H1 (cell line): ENCODE measurements around the gene PARD6A. TPM values are rescaled to one million over a fixed set of nuclear protein-coding genes. Genes with fewer than 3 reads are reported as not detected.

Experiments used
- CTCF ChIA-PET: fragments of 300-600 bp; sonication (Branson Sonifier 250); formaldehyde crosslinking; loops from one replicate; lab custom pipeline; 2021; ENCODE audit not compliant: partially characterized antibody; lab: Charles Lee
- POLR2A ChIA-PET: fragments of 300-600 bp; sonication (Branson Sonifier 250); formaldehyde crosslinking; loops from one replicate; lab custom pipeline; 2021; ENCODE audit warnings: inconsistent platforms; ENCODE audit not compliant: partially characterized antibody; lab: Charles Lee
- DNase-seq, 2 experiments: peaks; one replicate each; pipeline versions ENCODE4 v3.0.0 to v3.0.0-alpha.2; 2010 to 2022; ENCODE audit warnings: low spot score in 2 of 2, low read depth in 1 of 2, mixed read lengths in 1 of 2
- FAIRE-seq: peaks from 2 replicates; lab custom pipeline; 2011; peaks lifted over from hg19 to GRCh38; lab: Jason Lieb, UNC
- H2AFZ ChIP-seq: 2 replicates; pipeline ENCODE4 v1.8.1; 2012; ENCODE audit warnings: low read length, inconsistent platforms
- H2AK5ac ChIP-seq: 2 replicates; pipeline ENCODE4 v1.6.1; 2013; ENCODE audit warnings: low read depth, low read length
- H2BK120ac ChIP-seq: replicated peaks from 2 replicates; pipeline ENCODE3; 2013; ENCODE audit warnings: low read depth, low read length, inconsistent platforms
- H2BK12ac ChIP-seq: 2 replicates; pipeline ENCODE4 v1.6.1; 2013; ENCODE audit warnings: low read depth, low read length
- H2BK15ac ChIP-seq: 2 replicates; pipeline ENCODE4 v1.6.1; 2013; ENCODE audit warnings: low read length
- H2BK20ac ChIP-seq: 2 replicates; pipeline ENCODE4 v1.6.1; 2013; ENCODE audit warnings: low read length
- H2BK5ac ChIP-seq: 2 replicates; pipeline ENCODE4 v1.6.1; 2013; ENCODE audit warnings: low read depth, low read length
- H3K14ac ChIP-seq: 2 replicates; pipeline ENCODE4 v1.6.1; 2013; ENCODE audit warnings: inconsistent platforms; ENCODE audit not compliant: insufficient read length
- H3K18ac ChIP-seq: 2 replicates; pipeline ENCODE4 v1.6.1; 2013; ENCODE audit warnings: low read length; ENCODE audit errors: extremely low read depth
- H3K23ac ChIP-seq: 2 replicates; pipeline ENCODE4 v1.6.1; 2013; ENCODE audit warnings: inconsistent platforms; ENCODE audit not compliant: insufficient read length
- H3K23me2 ChIP-seq: 2 replicates; pipeline ENCODE4 v1.6.1; 2013; ENCODE audit warnings: low read depth, low read length
- H3K27ac ChIP-seq: 2 replicates; pipeline ENCODE4 v1.6.1; 2011; ENCODE audit warnings: low read depth, low read length, inconsistent platforms
- H3K27me3 ChIP-seq, 4 experiments: replicated peaks in 1 of 4; 1 replicate in 1 of 4; 2 replicates in 3 of 4; pipeline versions ENCODE4 v1.6.1 to v1.8.1; 2011 to 2013; ENCODE audit warnings: low read length in 3 of 4, mild to moderate bottlenecking in 3 of 4, inconsistent platforms in 2 of 4, mixed read lengths in 2 of 4, moderate library complexity in 1 of 4; ENCODE audit not compliant: control insufficient read depth in 3 of 4, insufficient read depth in 3 of 4; ENCODE audit errors: extremely low read depth in 1 of 4
- H3K36me3 ChIP-seq, 4 experiments: 2 replicates each; pipeline versions ENCODE4 v1.6.1 to v1.8.1; 2011 to 2013; ENCODE audit warnings: mild to moderate bottlenecking in 4 of 4, low read length in 3 of 4, moderate library complexity in 2 of 4, control low read depth in 1 of 4, inconsistent platforms in 1 of 4; ENCODE audit not compliant: insufficient read depth in 4 of 4, control insufficient read depth in 2 of 4
- H3K4ac ChIP-seq: replicated peaks from 2 replicates; pipeline ENCODE3; 2013; ENCODE audit warnings: low read length, low read depth, mixed read lengths, inconsistent platforms; ENCODE audit not compliant: insufficient read length
- H3K4me1 ChIP-seq, 4 experiments: replicated peaks in 1 of 4; 1 replicate in 1 of 4; 2 replicates in 3 of 4; pipeline versions ENCODE4 v1.6.1 to v1.8.1; 2011 to 2013; ENCODE audit warnings: low read length in 3 of 4, inconsistent platforms in 2 of 4, mixed read lengths in 1 of 4; ENCODE audit not compliant: insufficient read depth in 4 of 4, control insufficient read depth in 3 of 4
- H3K4me2 ChIP-seq, 2 experiments: 2 replicates each; pipeline versions ENCODE4 v1.6.1 to v1.8.1; 2011 to 2013; ENCODE audit warnings: low read depth in 2 of 2, low read length in 2 of 2, control low read depth in 1 of 2, inconsistent platforms in 1 of 2, mild to moderate bottlenecking in 1 of 2; ENCODE audit not compliant: insufficient read depth in 1 of 2
- H3K4me3 ChIP-seq, 4 experiments: fragments of 200-600, 300-600 bp in 1 of 4; sonication (generic), shearing (Covaris generic), sonication (Bioruptor Twin) in 1 of 4; 2 replicates each; pipeline versions ENCODE4 v1.5.1 to v1.8.1; 2011 to 2016; ENCODE audit warnings: low read length in 4 of 4, low read depth in 3 of 4, control low read depth in 2 of 4, inconsistent platforms in 2 of 4, mild to moderate bottlenecking in 2 of 4, mixed read lengths in 1 of 4, moderate library complexity in 1 of 4; ENCODE audit not compliant: insufficient read depth in 2 of 4; ENCODE audit errors: extremely low read depth in 1 of 4
- H3K56ac ChIP-seq: replicated peaks from 2 replicates; pipeline ENCODE3; 2013; ENCODE audit warnings: low read depth, mild to moderate bottlenecking, mixed read lengths, low read length, inconsistent platforms; ENCODE audit not compliant: insufficient read length
- H3K79me1 ChIP-seq: 2 replicates; pipeline ENCODE4 v1.6.1; 2013; ENCODE audit warnings: low read depth, low read length, control low read depth
- H3K79me2 ChIP-seq, 2 experiments: 2 replicates each; pipeline versions ENCODE4 v1.6.1 to v1.8.1; 2012 to 2013; ENCODE audit warnings: low read length in 2 of 2, mild to moderate bottlenecking in 2 of 2, inconsistent platforms in 1 of 2; ENCODE audit not compliant: insufficient read depth in 2 of 2, control insufficient read depth in 1 of 2
- H3K9ac ChIP-seq, 4 experiments: replicated peaks in 1 of 4; 1 replicate in 1 of 4; 2 replicates in 3 of 4; pipeline versions ENCODE4 v1.6.1 to v1.8.1; 2011 to 2013; ENCODE audit warnings: low read depth in 3 of 4, low read length in 3 of 4, control low read depth in 2 of 4, mild to moderate bottlenecking in 2 of 4, moderate library complexity in 2 of 4, inconsistent platforms in 1 of 4; ENCODE audit errors: extremely low read depth in 1 of 4
- H3K9me3 ChIP-seq, 2 experiments: 2 replicates each; pipeline versions ENCODE4 v1.6.1 to v1.8.1; 2012 to 2013; ENCODE audit warnings: mild to moderate bottlenecking in 2 of 2, moderate library complexity in 2 of 2, control low read depth in 1 of 2, inconsistent platforms in 1 of 2, low read depth in 1 of 2, low read length in 1 of 2, mixed read lengths in 1 of 2; ENCODE audit not compliant: insufficient read depth in 2 of 2
- H4K20me1 ChIP-seq, 2 experiments: replicated peaks in 1 of 2; 2 replicates each; pipeline versions ENCODE3 to v1.8.1; 2011 to 2013; ENCODE audit warnings: inconsistent platforms in 2 of 2, low read length in 2 of 2, mild to moderate bottlenecking in 1 of 2; ENCODE audit not compliant: insufficient read depth in 2 of 2, control insufficient read depth in 1 of 2
- H4K5ac ChIP-seq: 2 replicates; pipeline ENCODE4 v1.6.1; 2013; ENCODE audit warnings: low read length, low read depth, mixed read lengths, inconsistent platforms; ENCODE audit not compliant: insufficient read length
- H4K8ac ChIP-seq: 2 replicates; pipeline ENCODE4 v1.8.0; 2013; ENCODE audit warnings: mild to moderate bottlenecking, moderate library complexity, low read length, inconsistent platforms; ENCODE audit not compliant: insufficient read depth; ENCODE audit errors: extremely low read depth
- H4K91ac ChIP-seq: replicated peaks from 2 replicates; pipeline ENCODE3; 2013; ENCODE audit warnings: low read length, mixed read lengths, inconsistent platforms; ENCODE audit not compliant: insufficient read length
- CBX5 ChIP-seq: fragments of 300-800, 300-1000 bp; sonication (generic); IDR thresholded peaks from 2 replicates; pipeline ENCODE4 v1.7.1; 2016; ENCODE audit warnings: antibody characterized with exemption, low read length, low read depth
- CEBPB ChIP-seq: IDR thresholded peaks from 2 replicates; pipeline ENCODE4 v1.6.1; 2012; ENCODE audit warnings: low read depth, low read length
- SIX5 ChIP-seq: IDR thresholded peaks from 2 replicates; pipeline ENCODE4 v1.6.1; 2011; ENCODE audit warnings: mild to moderate bottlenecking, low read depth, low read length
- WGBS, 2 experiments: shearing (Covaris generic) in 1 of 2; methylation state at CpG; one replicate each; pipeline versions ENCODE4 v1.1.6 to v1.1.7; 2013 to 2015; ENCODE audit warnings: low lambda C conversion rate in 2 of 2, mixed read lengths in 2 of 2, inconsistent platforms in 1 of 2, low coverage in 1 of 2, missing lambda C conversion rate in 1 of 2; ENCODE audit not compliant: insufficient replicate concordance in 2 of 2, insufficient coverage in 1 of 2, insufficient read length in 1 of 2; ENCODE audit errors: extremely low coverage in 1 of 2, missing lambda C conversion rate in 1 of 2; 5-methylcytosine and 5-hydroxymethylcytosine counted together
- polyA plus RNA-seq, 7 experiments: library from polyadenylated mRNA; depleted of rRNA in 3 of 7; stranded (reverse) in 5 of 7; unstranded in 2 of 7; fragments of >200 nt in 5 of 7; fragments of 200-250 nt in 2 of 7; gene quantifications; 1 replicate in 5 of 7; 2 replicates in 1 of 7; 4 replicates in 1 of 7; pipeline versions ENCODE4 v1.2.1 to v1.2.3, GENCODE V29; 2011 to 2013; ENCODE audit warnings: missing spikeins in 2 of 7, mixed read lengths in 2 of 7
- total RNA-seq: library from RNA; stranded (reverse); fragmentation: NEBNext Ultra II Directional; extraction: Animal tissue kit (Norgen Biotek cat#: 25700); gene quantifications from 2 replicates; pipeline ENCODE4 v1.2.1, GENCODE V29; 2021

Gene PARD6A
- total and polyA plus RNA-seq, 2 of the 8 experiments (the other 6 are each of a cell fraction or from before 2014, with no cell fraction given): 15.1 to 21.8 TPM

DNA sequence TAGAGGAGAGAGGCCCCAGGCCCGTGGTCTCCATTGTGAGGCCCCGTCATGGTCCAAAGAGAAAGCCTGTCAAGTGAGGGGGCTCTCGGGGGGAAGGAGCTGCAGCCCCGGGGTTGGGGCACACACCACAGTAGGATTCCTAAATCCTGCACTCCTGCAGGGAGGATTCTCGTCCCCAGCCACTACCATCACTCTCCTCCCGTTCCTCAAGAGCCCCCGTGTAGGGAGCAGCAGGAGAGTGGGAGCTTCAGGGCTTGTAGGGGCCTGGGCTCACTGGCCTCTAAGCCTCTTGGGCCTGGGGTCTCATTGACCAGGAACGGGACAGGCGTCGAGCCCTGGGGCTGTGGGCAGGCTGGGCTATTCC, 6.7 kb downstream of the PARD6A start:
- no peaks in the 10 kb centered on the region for H3K36me3 ChIP-seq
- H2AFZ ChIP-seq: no peak overlapping the region
- no peak for TF ChIP-seq CBX5
- TF ChIP-seq SIX5: no peak
- no peak for TF ChIP-seq CEBPB
- no peaks in the 10 kb centered on the region for H3K9me3 ChIP-seq
- no peak overlapping the region for H4K91ac ChIP-seq
- no peak overlapping the region for H2BK120ac ChIP-seq
- H3K9ac ChIP-seq: no peak overlapping the region
- peaks cover 3 to 8% of the 10 kb centered on the region in 2 experiments for H4K20me1 ChIP-seq
- H3K14ac ChIP-seq: no peak overlapping the region
- POLR2A ChIA-PET: interaction anchor here (1.1 to 1.5 kb wide), 4 partner anchors 19 to 269 kb away, joined by 3 to 4 read pairs (median 4); partner anchors contain the start of genes ATP6V0D1 and PSMB10
- H3K4ac ChIP-seq: no peak overlapping the region
- H3K23me2 ChIP-seq: peaks cover 11% of the 10 kb centered on the region; the same call in 1 of the 2 replicates
- CTCF ChIA-PET: interaction anchor here (0.6 to 13.7 kb wide), 26 partner anchors 10 to 274 kb away, joined by 3 to 202 read pairs (median 6); partner anchors contain the start of genes CARMIL2 and CTRL
- H3K27me3 ChIP-seq: peaks cover 0 to 3% (median 0%) of the 10 kb centered on the region in 4 experiments; a peak in 2 of 7 replicates
- no peak overlapping the region; the same call in 1 of the 2 replicates for H4K8ac ChIP-seq
- DNase-seq (no peak), FAIRE-seq (no peak)
- H2BK12ac ChIP-seq: no peak overlapping the region
- no peak overlapping the region for H2AK5ac ChIP-seq
- H3K4me2 ChIP-seq: peak overlapping the region; percentile 78 to 95
- no peak overlapping the region for H2BK15ac ChIP-seq
- WGBS, 2 experiments: 71% methylated on average over 9 of the region's 10 CpGs; no CpG with 5 or more reads in 1 of the 2 experiments
- H3K23ac ChIP-seq: no peak overlapping the region
- no peak overlapping the region for H4K5ac ChIP-seq
- H3K79me2 ChIP-seq: no peaks in the 10 kb centered on the region
- H2BK20ac ChIP-seq: no peak overlapping the region
- H2BK5ac ChIP-seq: no peak overlapping the region
- H3K18ac ChIP-seq: no peak overlapping the region
- H3K27ac ChIP-seq: no peak overlapping the region
- H3K4me3 ChIP-seq: peak overlapping the region in 1 of 4 experiments; percentile 73; a peak in 4 of 8 replicates
- no peaks in the 10 kb centered on the region for H3K79me1 ChIP-seq
- peaks cover 0 to 24% (median 15%) of the 10 kb centered on the region in 4 experiments; a peak in 5 of 7 replicates for H3K4me1 ChIP-seq
- H3K56ac ChIP-seq: no peak overlapping the region
